KMS-11 (cell line): ENCODE data around the gene FABP6.
"Not testable (repeated sequence)": the region's sequence is repeated elsewhere in the genome, so short reads cannot be mapped to it uniquely, and the experiment has no call there.

Experiments used
- H2AFZ ChIP-seq: fragments of 200-600 bp; sonication (generic); 2 replicates; pipeline ENCODE4 v1.6.1; 2016; ENCODE audit warnings: antibody characterized with exemption, mixed run types, low read depth
- H3K27ac ChIP-seq: fragments of 200-600 bp; sonication (generic); 2 replicates; pipeline ENCODE4 v1.6.1; 2016; ENCODE audit warnings: mild to moderate bottlenecking, mixed run types
- H3K27me3 ChIP-seq: fragments of 200-600 bp; sonication (generic); 2 replicates; pipeline ENCODE4 v1.6.1; 2017; ENCODE audit warnings: mild to moderate bottlenecking, low read depth, mixed run types, moderate library complexity; ENCODE audit not compliant: insufficient read depth
- H3K36me3 ChIP-seq: fragments of 200-600 bp; sonication (generic); 2 replicates; pipeline ENCODE4 v1.6.1; 2017; ENCODE audit warnings: mild to moderate bottlenecking, mixed run types; ENCODE audit not compliant: insufficient read depth
- H3K4me1 ChIP-seq: fragments of 200-600 bp; sonication (generic); 2 replicates; pipeline ENCODE4 v1.6.1; 2016; ENCODE audit warnings: mild to moderate bottlenecking, low read depth, mixed run types; ENCODE audit not compliant: poor library complexity, severe bottlenecking
- H3K4me2 ChIP-seq: fragments of 200-600 bp; sonication (generic); 2 replicates; pipeline ENCODE4 v1.7.0; 2016; ENCODE audit warnings: mild to moderate bottlenecking, mixed run types
- H3K4me3 ChIP-seq: fragments of 200-600 bp; sonication (generic); IDR thresholded peaks from 2 replicates; pipeline ENCODE4 v1.6.1; 2017; ENCODE audit warnings: low read depth, low read length, mixed read lengths; ENCODE audit not compliant: insufficient read depth
- H3K79me2 ChIP-seq: fragments of 200-600 bp; sonication (generic); 2 replicates; pipeline ENCODE4 v1.6.1; 2016; ENCODE audit warnings: low read depth, mixed run types; ENCODE audit not compliant: insufficient read depth
- H3K9ac ChIP-seq: fragments of 200-600 bp; sonication (generic); 2 replicates; pipeline ENCODE4 v1.6.1; 2016; ENCODE audit warnings: mild to moderate bottlenecking, mixed run types
- H4K20me1 ChIP-seq: fragments of 200-600 bp; sonication (generic); 2 replicates; pipeline ENCODE4 v1.6.1; 2016; ENCODE audit warnings: mild to moderate bottlenecking, mixed run types; ENCODE audit not compliant: insufficient read depth
- CTCF ChIP-seq: fragments of 200-600 bp; sonication (generic); conservative IDR thresholded peaks from 2 replicates; pipeline ENCODE4 v1.6.1; 2017; ENCODE audit warnings: low read depth, mild to moderate bottlenecking, antibody characterized with exemption, low read length, moderate library complexity, mixed read lengths

The FABP6 gene

DNA sequence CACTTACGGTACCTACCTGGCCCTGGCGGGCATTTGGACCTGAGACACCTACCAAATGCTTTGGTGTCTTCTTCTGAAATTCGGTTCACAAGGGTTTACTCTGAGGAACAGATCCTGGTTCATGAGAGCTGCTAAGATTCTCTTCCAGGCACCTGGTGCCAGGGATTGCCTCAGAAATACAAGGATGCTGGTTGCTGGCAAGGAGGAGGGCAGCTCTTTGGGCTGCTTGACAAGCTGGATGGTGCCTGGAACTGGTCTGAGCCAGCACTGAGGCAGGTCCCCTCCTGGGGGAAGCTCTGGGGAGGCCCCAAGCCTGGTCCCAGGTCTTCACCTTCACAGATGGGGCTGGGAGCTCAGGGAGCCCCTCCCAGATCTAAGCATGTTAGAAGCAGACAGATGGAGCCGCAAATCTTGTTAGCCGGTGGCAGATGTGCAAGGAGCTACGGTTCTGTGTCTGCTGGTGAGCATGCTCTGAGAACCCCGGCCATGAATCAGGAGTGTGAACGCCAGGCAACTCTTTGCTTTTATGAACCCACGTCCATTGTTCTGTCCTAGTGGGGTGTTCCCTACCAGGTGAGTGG is 16.3 kb downstream of the FABP6 start:
- Histone ChIP-seq H3K9ac (no peak overlapping the region), H3K36me3 (no peaks in the 10 kb centered on the region), H3K79me2 (no peaks in the 10 kb centered on the region), H3K4me3 (no peak overlapping the region), H4K20me1 (no peaks in the 10 kb centered on the region), H3K4me2 (no peak overlapping the region), H3K4me1 (no peaks in the 10 kb centered on the region), H3K27me3 (no peaks in the 10 kb centered on the region), H2AFZ (no peak overlapping the region), H3K27ac (no peak overlapping the region)
- no peak for TF ChIP-seq CTCF

- H3K9ac ChIP-seq, H3K27ac ChIP-seq, H3K79me2 ChIP-seq, H2AFZ ChIP-seq, H3K4me2 ChIP-seq, H3K4me1 ChIP-seq, H3K36me3 ChIP-seq, H4K20me1 ChIP-seq, H3K27me3 ChIP-seq, H3K4me3 ChIP-seq: not testable (repeated sequence)
Observed at GRCh38 chr5:160249570-160249969, 20.3 kb downstream of the FABP6 start.

DNA sequence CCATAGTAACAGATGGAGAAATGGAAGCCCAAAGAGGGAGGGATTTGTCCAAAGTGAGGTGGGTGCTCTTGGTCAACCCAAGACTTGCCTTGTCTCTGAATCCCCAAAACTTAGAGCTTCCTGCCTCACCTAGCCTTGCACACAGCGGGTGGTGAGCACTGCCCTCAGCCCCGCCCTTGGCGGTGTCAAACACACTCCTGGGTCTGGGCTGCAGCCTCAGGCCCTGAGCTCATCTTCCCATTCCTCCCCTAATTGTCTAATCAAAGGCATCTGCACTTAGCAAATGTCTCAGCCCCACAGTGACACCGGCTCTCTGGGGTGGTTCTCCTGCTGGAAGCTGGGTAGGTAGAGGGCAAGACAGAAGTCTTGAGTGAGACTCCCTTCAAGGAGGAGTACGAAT is 20.9 kb downstream of the FABP6 start:
- H2AFZ ChIP-seq, result no peak overlapping the region
- no peak overlapping the region for H3K27ac ChIP-seq
- no peaks in the 10 kb centered on the region for H3K27me3 ChIP-seq
- H3K4me1 ChIP-seq, result no peaks in the 10 kb centered on the region
- H3K4me2 ChIP-seq, result no peak overlapping the region
- no peaks in the 10 kb centered on the region for H4K20me1 ChIP-seq
- TF ChIP-seq CTCF, result no peak
- no peak overlapping the region for H3K4me3 ChIP-seq
- H3K9ac ChIP-seq, result no peak overlapping the region
- no peaks in the 10 kb centered on the region for H3K79me2 ChIP-seq
- no peaks in the 10 kb centered on the region for H3K36me3 ChIP-seq

DNA sequence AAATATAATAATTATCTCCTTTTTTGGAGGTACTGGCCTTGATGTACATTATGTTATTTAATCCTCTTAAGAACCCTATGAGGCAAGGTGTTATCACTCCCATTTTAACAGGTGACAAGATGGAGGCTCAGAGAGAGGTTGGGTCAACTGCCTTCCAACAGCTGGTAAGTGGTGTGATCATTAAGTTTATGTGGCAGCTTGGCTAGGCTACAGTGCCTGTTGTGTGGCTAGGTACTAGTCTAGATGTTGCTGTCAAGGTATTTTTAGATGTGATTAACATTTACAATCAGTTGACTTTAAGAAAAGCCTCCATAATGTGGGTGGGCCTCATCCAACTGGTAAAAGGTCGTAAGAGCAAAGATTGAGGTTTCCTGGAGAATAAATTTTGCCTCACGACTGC is 21.5 kb downstream of the FABP6 start:
- no peaks in the 10 kb centered on the region for H3K4me1 ChIP-seq
- H3K9ac ChIP-seq, result no peak overlapping the region
- no peaks in the 10 kb centered on the region for H3K27me3 ChIP-seq
- H4K20me1 ChIP-seq, result no peaks in the 10 kb centered on the region
- H3K4me2 ChIP-seq, result no peak overlapping the region
- H3K27ac ChIP-seq, result no peak overlapping the region
- H3K79me2 ChIP-seq, result no peaks in the 10 kb centered on the region
- TF ChIP-seq CTCF, result no peak
- H2AFZ ChIP-seq, result no peak overlapping the region
- H3K36me3 ChIP-seq, result no peaks in the 10 kb centered on the region
- H3K4me3 ChIP-seq, result no peak overlapping the region

DNA sequence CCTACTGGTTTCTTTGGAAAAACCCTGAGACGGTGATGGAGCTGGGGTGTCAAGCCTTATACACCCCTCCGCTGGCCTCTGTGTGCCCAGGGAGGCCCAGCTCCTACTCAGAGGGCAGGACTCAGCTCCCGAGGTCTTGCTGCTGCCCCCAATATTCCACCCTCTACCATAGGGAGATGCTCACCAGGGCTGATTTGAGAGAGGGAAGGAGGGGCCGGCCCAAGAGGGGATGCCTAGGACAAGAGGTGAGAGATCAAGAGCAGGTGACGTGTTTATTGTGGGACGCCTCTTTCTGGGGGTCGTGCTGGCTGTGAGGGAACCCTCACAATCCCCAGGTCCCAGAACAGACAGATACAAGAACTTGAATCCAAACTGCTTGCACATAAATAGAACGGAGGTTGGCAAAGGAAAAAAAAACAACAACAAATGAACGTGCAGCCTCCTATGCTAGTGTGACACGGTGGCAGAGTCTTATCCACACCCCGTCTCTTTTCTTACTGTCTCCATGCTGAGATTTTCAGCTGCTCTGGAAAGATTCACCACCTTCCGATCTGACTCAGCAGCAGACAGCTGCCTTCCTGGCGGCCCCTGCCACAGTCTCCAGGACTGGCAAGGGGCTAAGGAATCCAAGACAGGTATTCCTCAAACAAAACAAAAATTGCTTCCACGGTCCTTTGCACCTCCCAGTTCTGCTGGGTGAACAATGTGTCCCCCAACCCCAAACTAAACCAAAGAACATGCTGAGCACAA is 22.3 kb downstream of the FABP6 start:
- H2AFZ ChIP-seq, result no peak overlapping the region
- H3K79me2 ChIP-seq, result no peaks in the 10 kb centered on the region
- H3K4me2 ChIP-seq, result no peak overlapping the region
- no peak overlapping the region for H3K27ac ChIP-seq
- no peak for TF ChIP-seq CTCF
- no peaks in the 10 kb centered on the region for H3K36me3 ChIP-seq
- H3K4me1 ChIP-seq, result no peaks in the 10 kb centered on the region
- H4K20me1 ChIP-seq, result no peaks in the 10 kb centered on the region
- H3K9ac ChIP-seq, result no peak overlapping the region
- no peak overlapping the region for H3K4me3 ChIP-seq
- no peaks in the 10 kb centered on the region for H3K27me3 ChIP-seq
